ENCODE measurements around the gene HSPA14. TPM values are rescaled to one million over a fixed set of nuclear protein-coding genes. Genes with fewer than 3 reads are reported as not detected.

The HSPA14 gene
- 10 to 100 TPM; 10.5 to 20.1 (median 13.3) TPM for total RNA-seq
- long read RNA-seq, donor 1, transcript HSPA14-201 (14 exons, 1,904 nt) = major isoform, 19 of 19 reads
- long read RNA-seq, donor 1, partial matches to known transcripts = 0 of 19 reads
- long read RNA-seq, donor 1, other reads (novel, unspliced or antisense) = 0 of 19 reads
- long read RNA-seq, donor 2, transcript HSPA14-201 (14 exons, 1,904 nt) = major isoform, 12 of 25 reads
- long read RNA-seq, donor 2, partial matches to known transcripts = 10 of 25 reads
- long read RNA-seq, donor 2, other reads (novel, unspliced or antisense) = 2 of 25 reads

- ATAC-seq (peak; percentile 96), DNase-seq (peak; percentile 99 to 100 (median 99))
- Histone ChIP-seq H3K4me1 (ENCODE audit: low read depth) (peaks cover 9% of the 10 kb centered on the region), H3K36me3 (ENCODE audit: low read depth) (peaks cover 6% of the 10 kb centered on the region), H3K9me3 (no peaks in the 10 kb centered on the region), H3K4me3 (peak within 1 kb of the TSS; percentile 91)
- intact Hi-C loops (cut with DNase I, micrococcal nuclease) = no loop called here
- no peak for TF ChIP-seq CTCF (IDR thresholded peaks at IDR 0.05)
These were observed at the start of gene HSPA14, which contains the start of the genes CDNF and MSANTD7 for GRCh38 chr10:14837757-14838581. Gene HSPA14 (plus strand): TSS chr10:14838306. CDS start chr10:14838403, 97 bp downstream. Gene CDNF (minus strand): TSS chr10:14838037. CDS start chr10:14837946, 91 bp downstream. Gene MSANTD7 (plus strand): TSS chr10:14838306. CDS start chr10:14842285, 3,979 bp downstream.

GRCh38 chr10:14798636-14799035 lies 39.5 kb upstream of the HSPA14 start:
- H3K4me3 ChIP-seq = no peak overlapping the region
- no peaks in the 10 kb centered on the region for H3K4me1 ChIP-seq (ENCODE audit: low read depth)
- DNase-seq = no peak
- no peak for ATAC-seq
- H3K9me3 ChIP-seq = no peaks in the 10 kb centered on the region
- no peak for TF ChIP-seq CTCF (IDR thresholded peaks at IDR 0.05)
- no peaks in the 10 kb centered on the region for H3K36me3 ChIP-seq (ENCODE audit: low read depth)
- intact Hi-C loops (cut with DNase I, micrococcal nuclease) = no loop called here

- no peaks in the 10 kb centered on the region for H3K9me3 ChIP-seq
- TF ChIP-seq CTCF (IDR thresholded peaks at IDR 0.05) = no peak
- DNase-seq = no peak
- no peaks in the 10 kb centered on the region for H3K4me1 ChIP-seq (ENCODE audit: low read depth)
- intact Hi-C loops (cut with DNase I, micrococcal nuclease) = no loop called here
- no peaks in the 10 kb centered on the region for H3K36me3 ChIP-seq (ENCODE audit: low read depth)
- H3K4me3 ChIP-seq = no peak overlapping the region
- no peak for ATAC-seq
These were observed 37.7 kb upstream of the HSPA14 start for GRCh38 chr10:14800397-14800796.

GRCh38 chr10:14801723-14802122 lies 36.4 kb upstream of the HSPA14 start:
- intact Hi-C loops (cut with DNase I, micrococcal nuclease) = no loop called here
- Histone ChIP-seq H3K4me1 (ENCODE audit: low read depth) (no peaks in the 10 kb centered on the region), H3K9me3 (no peaks in the 10 kb centered on the region), H3K4me3 (no peak overlapping the region), H3K36me3 (ENCODE audit: low read depth) (no peaks in the 10 kb centered on the region)
- ATAC-seq (no peak), DNase-seq (no peak)
- TF ChIP-seq CTCF (IDR thresholded peaks at IDR 0.05) = no peak

GRCh38 chr10:14803827-14804226 lies 34.3 kb upstream of the HSPA14 start:
- intact Hi-C loops (cut with DNase I, micrococcal nuclease) = no loop called here
- no peaks in the 10 kb centered on the region for H3K36me3 ChIP-seq (ENCODE audit: low read depth)
- H3K4me3 ChIP-seq = no peak overlapping the region
- ATAC-seq (no peak), DNase-seq (no peak)
- TF ChIP-seq CTCF (IDR thresholded peaks at IDR 0.05) = no peak
- no peaks in the 10 kb centered on the region for H3K9me3 ChIP-seq
- H3K4me1 ChIP-seq (ENCODE audit: low read depth) = no peaks in the 10 kb centered on the region

Data from mucosa of descending colon (tissue), 3 donors.